Measurements from ENCODE around the gene JCAD. TPM values are rescaled to one million over a fixed set of nuclear protein-coding genes. Genes with fewer than 3 reads are reported as not detected.
A peak's percentile ranks its signal among the peaks of the same experiment; 100 is the strongest.

Gene JCAD
- total RNA-seq, 3 donors from 2014 or later (not counting 1 experiment from before 2014, with no cell fraction given), result 0.07 to 0.43 TPM; not detected in 1

DNA sequence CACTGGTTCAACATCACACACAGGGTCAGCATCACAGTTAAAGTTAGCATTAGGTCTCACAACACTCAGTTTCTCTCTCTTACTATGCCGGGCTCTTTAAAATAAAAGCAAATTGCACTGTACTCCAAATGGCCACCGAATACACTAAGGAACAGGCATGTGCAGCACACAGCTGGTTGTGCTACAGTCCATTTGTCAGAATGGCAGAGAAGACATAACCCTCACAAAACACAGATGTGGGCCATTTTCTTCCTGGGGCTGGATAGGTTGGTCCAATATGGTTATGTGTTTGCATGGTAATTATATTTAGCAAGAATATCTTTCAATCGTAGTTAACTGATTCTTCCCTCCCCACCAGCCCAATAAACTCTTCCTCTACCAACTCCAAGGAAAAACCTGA is 9.0 kb downstream of the JCAD start:
- Histone ChIP-seq H3K36me3 (ENCODE audit: control insufficient read depth, insufficient read depth, low read length) (no peaks in the 10 kb centered on the region), H3K4me3 (ENCODE audit: low read length) (no peak overlapping the region), H3K27ac (ENCODE audit: low read length) (no peak overlapping the region), H3K4me1 (ENCODE audit: control insufficient read depth, insufficient read depth, low read length) (peaks cover 20% of the 10 kb centered on the region), H3K9me3 (ENCODE audit: control insufficient read depth, insufficient read depth, low read length) (no peaks in the 10 kb centered on the region), H3K27me3 (ENCODE audit: control insufficient read depth, insufficient read depth, low read length) (peaks cover 32% of the 10 kb centered on the region)
- DNase-seq (no peak), ATAC-seq (no peak)
- Mint-ChIP-seq H3K27ac (no peak overlapping the region), H3K36me3 (no peaks in the 10 kb centered on the region), H3K9me3 (no peaks in the 10 kb centered on the region), H3K4me1 (peaks cover 19 to 20% of the 10 kb centered on the region in 2 donors), H3K27me3 (ENCODE audit: low read depth in 2 of 2) (peaks cover 60 to 64% of the 10 kb centered on the region in 2 donors), H3K4me3 (no peak overlapping the region)
- TF ChIP-seq, protein P1, sequence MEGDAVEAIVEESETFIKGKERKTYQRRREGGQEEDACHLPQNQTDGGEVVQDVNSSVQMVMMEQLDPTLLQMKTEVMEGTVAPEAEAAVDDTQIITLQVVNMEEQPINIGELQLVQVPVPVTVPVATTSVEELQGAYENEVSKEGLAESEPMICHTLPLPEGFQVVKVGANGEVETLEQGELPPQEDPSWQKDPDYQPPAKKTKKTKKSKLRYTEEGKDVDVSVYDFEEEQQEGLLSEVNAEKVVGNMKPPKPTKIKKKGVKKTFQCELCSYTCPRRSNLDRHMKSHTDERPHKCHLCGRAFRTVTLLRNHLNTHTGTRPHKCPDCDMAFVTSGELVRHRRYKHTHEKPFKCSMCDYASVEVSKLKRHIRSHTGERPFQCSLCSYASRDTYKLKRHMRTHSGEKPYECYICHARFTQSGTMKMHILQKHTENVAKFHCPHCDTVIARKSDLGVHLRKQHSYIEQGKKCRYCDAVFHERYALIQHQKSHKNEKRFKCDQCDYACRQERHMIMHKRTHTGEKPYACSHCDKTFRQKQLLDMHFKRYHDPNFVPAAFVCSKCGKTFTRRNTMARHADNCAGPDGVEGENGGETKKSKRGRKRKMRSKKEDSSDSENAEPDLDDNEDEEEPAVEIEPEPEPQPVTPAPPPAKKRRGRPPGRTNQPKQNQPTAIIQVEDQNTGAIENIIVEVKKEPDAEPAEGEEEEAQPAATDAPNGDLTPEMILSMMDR (IDR thresholded peaks at IDR 0.05), result no peak
- 89% methylated on average over 3 of the region's 3 CpGs for WGBS (ENCODE audit: insufficient coverage)
- intact Hi-C loops (cut with micrococcal nuclease), result no loop called here

DNA sequence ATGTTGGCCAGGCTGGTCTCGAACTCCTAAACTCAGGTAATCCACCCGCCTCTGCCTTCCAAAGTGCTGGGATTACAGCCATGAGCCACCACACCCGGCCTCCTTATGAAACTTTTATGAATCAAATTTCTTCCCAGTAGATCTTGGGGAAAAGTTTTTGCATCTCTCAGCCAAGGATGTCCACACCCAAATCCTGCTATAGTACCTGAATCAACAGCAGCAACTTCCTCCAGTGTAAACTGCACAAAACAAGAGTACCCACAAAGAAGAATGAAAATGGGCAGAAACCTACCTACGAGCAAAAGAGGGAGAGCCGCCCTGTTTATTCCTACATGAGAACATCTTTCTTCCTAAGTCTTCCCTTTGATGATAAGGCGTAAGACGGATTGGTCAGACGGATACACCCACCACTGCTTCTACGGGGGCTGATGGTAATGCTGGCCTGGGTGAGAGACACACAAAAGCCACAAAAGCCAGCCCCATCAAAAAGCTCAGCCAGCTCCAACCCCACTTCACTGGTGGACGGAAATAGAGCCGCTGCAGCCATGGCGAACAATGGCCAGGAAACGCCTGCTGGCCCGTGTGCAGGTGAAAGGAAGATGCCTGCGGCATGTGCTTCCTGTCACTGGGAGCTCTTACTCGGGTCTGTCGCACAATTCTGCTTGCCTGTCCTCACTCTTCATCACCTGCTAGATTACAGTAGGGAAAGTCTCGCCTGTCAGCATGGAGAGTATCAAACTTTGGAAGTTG is 10.4 kb downstream of the JCAD start:
- WGBS (ENCODE audit: insufficient coverage), result 21% methylated on average over 16 of the region's 18 CpGs
- Mint-ChIP-seq H3K27me3 (ENCODE audit: low read depth in 2 of 2) (peaks cover 67 to 79% of the 10 kb centered on the region in 2 donors), H3K36me3 (no peaks in the 10 kb centered on the region), H3K4me3 (peak overlapping the region; percentile 52), H3K27ac (no peak overlapping the region), H3K4me1 (peaks cover 19 to 28% of the 10 kb centered on the region in 2 donors), H3K9me3 (no peaks in the 10 kb centered on the region)
- H3K4me1 ChIP-seq (ENCODE audit: control insufficient read depth, insufficient read depth, low read length), result peaks cover 20% of the 10 kb centered on the region
- H3K36me3 ChIP-seq (ENCODE audit: control insufficient read depth, insufficient read depth, low read length), result no peaks in the 10 kb centered on the region
- H3K27me3 ChIP-seq (ENCODE audit: control insufficient read depth, insufficient read depth, low read length), result peaks cover 34% of the 10 kb centered on the region
- no peak overlapping the region for H3K27ac ChIP-seq (ENCODE audit: low read length)
- intact Hi-C loops (cut with micrococcal nuclease), result no loop called here
- H3K4me3 ChIP-seq (ENCODE audit: low read length), result no peak overlapping the region
- TF ChIP-seq, protein P1 (IDR thresholded peaks at IDR 0.05), result no peak
- peak in 2 of 3 donors; percentile 10 to 74 for ATAC-seq
- DNase-seq, result peak in 1 of 2 donors; percentile 39
- no peaks in the 10 kb centered on the region for H3K9me3 ChIP-seq (ENCODE audit: control insufficient read depth, insufficient read depth, low read length)

DNA sequence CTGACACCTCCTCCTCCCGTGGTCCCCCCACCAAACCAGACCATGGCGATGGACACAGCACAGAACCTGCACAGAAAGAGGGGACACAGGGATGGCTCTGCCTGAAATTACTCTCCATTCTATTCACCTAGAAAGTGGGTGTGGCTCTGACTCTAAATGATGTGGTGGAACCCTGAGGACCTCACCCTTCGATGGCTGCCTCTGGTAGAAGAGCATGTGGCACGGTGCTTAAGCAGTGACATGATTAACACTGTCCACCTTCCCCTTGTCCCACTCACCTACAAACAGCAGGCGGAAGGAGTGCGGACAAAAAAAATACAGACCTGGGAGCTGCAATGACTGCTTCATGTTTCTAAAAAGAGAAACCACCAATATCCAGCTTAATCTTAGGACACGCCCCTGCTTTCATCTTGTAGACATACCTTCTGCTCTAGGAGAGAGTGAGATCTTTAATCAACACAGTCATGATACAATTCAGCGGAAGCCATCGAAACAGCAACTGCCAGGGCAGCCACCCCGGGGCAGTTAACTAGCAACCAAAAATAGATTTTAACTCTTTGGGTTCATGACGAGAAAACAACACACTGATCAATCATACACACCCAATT is 11.4 kb downstream of the JCAD start:
- ATAC-seq (peak in 2 of 3 donors; percentile 5 to 33), DNase-seq (peak in 1 of 2 donors; percentile 46)
- 63% methylated on average over 11 of the region's 11 CpGs for WGBS (ENCODE audit: insufficient coverage)
- H3K36me3 ChIP-seq (ENCODE audit: control insufficient read depth, insufficient read depth, low read length), result no peaks in the 10 kb centered on the region
- Mint-ChIP-seq H3K36me3 (no peaks in the 10 kb centered on the region), H3K27me3 (ENCODE audit: low read depth in 2 of 2) (peaks cover 74 to 88% of the 10 kb centered on the region in 2 donors), H3K4me3 (peak overlapping the region; percentile 57), H3K4me1 (peaks cover 19 to 28% of the 10 kb centered on the region in 2 donors), H3K27ac (no peak overlapping the region), H3K9me3 (no peaks in the 10 kb centered on the region)
- no peak overlapping the region for H3K27ac ChIP-seq (ENCODE audit: low read length)
- peaks cover 34% of the 10 kb centered on the region for H3K27me3 ChIP-seq (ENCODE audit: control insufficient read depth, insufficient read depth, low read length)
- intact Hi-C loops (cut with micrococcal nuclease), result no loop called here
- no peaks in the 10 kb centered on the region for H3K9me3 ChIP-seq (ENCODE audit: control insufficient read depth, insufficient read depth, low read length)
- TF ChIP-seq, protein P1 (IDR thresholded peaks at IDR 0.05), result no peak
- no peak overlapping the region for H3K4me3 ChIP-seq (ENCODE audit: low read length)
- peaks cover 20% of the 10 kb centered on the region for H3K4me1 ChIP-seq (ENCODE audit: control insufficient read depth, insufficient read depth, low read length)
